ENCODE measurements around the gene SMIM8.

Gene SMIM8

DNA sequence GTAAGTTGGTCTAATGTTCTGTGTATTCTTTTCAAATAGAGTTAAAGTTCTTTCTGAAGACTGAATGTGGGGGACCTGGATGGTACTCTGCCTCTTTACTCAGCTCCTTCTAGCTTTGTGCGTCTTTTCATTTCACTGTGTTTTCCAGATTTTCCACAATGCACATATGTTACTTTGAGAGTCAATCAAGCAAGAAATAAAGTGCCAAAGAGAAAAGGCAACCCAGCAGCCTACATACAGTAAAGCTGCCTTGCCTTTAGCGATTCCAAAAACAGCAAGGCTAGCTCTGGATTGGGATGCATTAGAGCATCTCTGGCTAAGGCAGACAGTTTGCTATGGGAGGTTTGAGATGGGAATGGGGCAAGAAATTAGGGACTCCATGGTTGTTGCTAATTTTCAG is 27.5 kb downstream of the SMIM8 start:
- H3K4me1 Mint-ChIP-seq: no peaks in the 10 kb centered on the region
- no peak for ATAC-seq (replicated peaks)
- peaks cover 4 to 6% of the 10 kb centered on the region in 2 donors for H3K36me3 Mint-ChIP-seq
- H3K27me3 Mint-ChIP-seq: no peaks in the 10 kb centered on the region
- H3K9me3 Mint-ChIP-seq: no peaks in the 10 kb centered on the region
- H3K4me3 Mint-ChIP-seq: no peak overlapping the region
- DNase-seq: no peak
- no peak overlapping the region for H3K27ac Mint-ChIP-seq

DNA sequence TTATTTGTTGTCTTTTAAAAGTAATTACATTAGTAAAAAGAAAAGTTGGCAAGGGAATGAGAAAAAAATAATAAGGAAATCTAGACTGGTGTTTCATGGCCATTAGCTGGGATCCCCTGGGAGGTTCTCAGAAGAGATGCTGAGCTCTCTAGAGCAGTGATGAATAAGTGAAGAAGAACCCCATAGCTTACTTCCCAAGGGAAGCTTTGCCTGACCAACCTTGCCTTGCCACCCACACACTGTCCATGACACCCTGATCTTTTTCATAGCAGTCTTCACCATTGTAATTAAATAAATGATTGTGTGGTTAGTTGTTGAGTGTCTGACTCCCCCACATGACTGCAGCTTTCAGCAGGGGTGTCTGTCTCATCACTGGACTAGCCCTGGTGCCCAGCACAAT is 28.1 kb downstream of the SMIM8 start:
- H3K4me1 Mint-ChIP-seq: no peaks in the 10 kb centered on the region
- no peak overlapping the region for H3K27ac Mint-ChIP-seq
- no peaks in the 10 kb centered on the region for H3K27me3 Mint-ChIP-seq
- H3K4me3 Mint-ChIP-seq: no peak overlapping the region
- H3K36me3 Mint-ChIP-seq: peaks cover 4% of the 10 kb centered on the region in 2 donors
- H3K9me3 Mint-ChIP-seq: no peaks in the 10 kb centered on the region
- DNase-seq (no peak), ATAC-seq (replicated peaks) (no peak)

DNA sequence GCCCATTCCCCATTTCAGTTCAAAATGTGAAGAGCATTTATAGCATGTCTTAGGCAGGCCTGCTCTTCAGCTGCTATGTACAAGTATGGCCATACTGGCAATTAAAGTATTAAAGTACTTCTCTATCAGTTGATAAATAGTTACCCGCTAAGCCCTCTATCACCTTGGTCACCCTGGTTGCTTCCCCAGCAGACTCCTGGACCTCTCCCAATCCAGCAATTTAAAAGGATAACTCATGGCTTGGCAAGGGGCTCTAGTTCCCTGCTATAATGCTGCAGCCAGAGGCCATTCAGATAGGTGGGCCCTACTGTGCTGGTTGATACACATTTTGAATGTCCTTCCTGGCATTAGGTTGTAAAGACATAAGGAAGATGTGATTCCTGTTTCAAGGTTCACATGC is 29.2 kb downstream of the SMIM8 start:
- H3K4me1 Mint-ChIP-seq: no peaks in the 10 kb centered on the region
- H3K27me3 Mint-ChIP-seq: no peaks in the 10 kb centered on the region
- peaks cover 4 to 5% of the 10 kb centered on the region in 2 donors for H3K36me3 Mint-ChIP-seq
- H3K9me3 Mint-ChIP-seq: no peaks in the 10 kb centered on the region
- H3K4me3 Mint-ChIP-seq: no peak overlapping the region
- ATAC-seq (replicated peaks) (no peak), DNase-seq (no peak)
- H3K27ac Mint-ChIP-seq: no peak overlapping the region

DNA sequence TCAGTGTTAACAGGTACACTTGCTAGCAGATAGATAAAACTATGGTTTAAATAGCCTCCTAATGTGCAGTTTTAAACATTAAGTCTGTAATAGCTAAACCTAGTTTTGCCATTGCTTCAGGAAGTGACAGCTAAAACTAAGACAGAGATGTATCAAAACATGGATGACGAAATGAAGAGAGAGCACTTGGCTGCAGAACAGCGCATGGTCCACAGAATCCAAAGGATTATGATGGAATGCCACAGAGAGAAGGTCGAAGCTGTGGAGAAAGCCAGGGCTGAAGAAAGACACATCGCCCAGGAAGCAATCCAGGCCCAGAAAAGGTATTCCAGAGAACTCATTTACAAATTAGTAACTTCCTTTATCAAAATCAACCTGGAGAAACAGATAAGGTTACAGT is 33.8 kb downstream of the SMIM8 start:
- DNase-seq (no peak), ATAC-seq (replicated peaks) (no peak)
- peaks cover 1 to 18% of the 10 kb centered on the region in 2 donors for H3K36me3 Mint-ChIP-seq
- H3K4me1 Mint-ChIP-seq: no peaks in the 10 kb centered on the region
- no peak overlapping the region for H3K4me3 Mint-ChIP-seq
- H3K27ac Mint-ChIP-seq: no peak overlapping the region
- no peaks in the 10 kb centered on the region for H3K9me3 Mint-ChIP-seq
- H3K27me3 Mint-ChIP-seq: no peaks in the 10 kb centered on the region

DNA sequence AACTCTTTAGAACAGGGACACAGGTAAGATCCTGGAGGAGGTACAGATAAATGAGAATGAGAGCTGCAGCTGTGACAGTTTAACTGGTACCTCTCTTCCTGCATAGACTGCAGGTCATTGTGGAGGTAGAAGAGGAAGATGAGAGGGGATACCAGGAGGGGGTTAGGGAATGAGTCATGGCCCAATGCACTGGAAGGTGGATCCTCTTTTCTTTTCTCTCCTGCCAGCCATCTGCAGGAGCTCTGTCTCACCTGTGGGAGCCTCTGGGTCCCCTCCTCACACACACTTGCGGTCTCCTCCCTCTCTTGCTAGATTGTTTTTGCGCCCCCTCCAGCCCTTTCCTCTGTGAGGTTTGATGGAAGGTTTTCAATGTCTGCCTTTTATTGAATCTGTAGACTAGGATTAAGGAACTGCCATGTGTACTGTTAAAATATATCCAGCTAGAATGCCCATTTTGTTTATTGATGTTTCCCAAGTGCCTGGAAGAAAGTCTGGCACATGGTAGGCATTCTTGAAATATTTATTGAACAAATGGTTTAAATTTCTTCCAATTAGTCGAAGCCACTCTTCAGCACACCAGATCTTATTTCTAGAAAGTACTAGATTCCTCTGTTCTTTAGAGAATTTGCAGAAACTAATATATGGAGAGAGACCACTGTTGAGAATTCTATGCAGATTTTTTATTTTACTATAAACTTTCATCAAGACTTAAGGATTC is 35.2 kb downstream of the SMIM8 start:
- H3K4me1 Mint-ChIP-seq: no peaks in the 10 kb centered on the region
- no peak overlapping the region for H3K4me3 Mint-ChIP-seq
- no peak for DNase-seq
- no peak overlapping the region for H3K27ac Mint-ChIP-seq
- H3K36me3 Mint-ChIP-seq: peaks cover 1 to 26% of the 10 kb centered on the region in 2 donors
- ATAC-seq (replicated peaks): no peak
- no peaks in the 10 kb centered on the region for H3K9me3 Mint-ChIP-seq
- H3K27me3 Mint-ChIP-seq: no peaks in the 10 kb centered on the region

DNA sequence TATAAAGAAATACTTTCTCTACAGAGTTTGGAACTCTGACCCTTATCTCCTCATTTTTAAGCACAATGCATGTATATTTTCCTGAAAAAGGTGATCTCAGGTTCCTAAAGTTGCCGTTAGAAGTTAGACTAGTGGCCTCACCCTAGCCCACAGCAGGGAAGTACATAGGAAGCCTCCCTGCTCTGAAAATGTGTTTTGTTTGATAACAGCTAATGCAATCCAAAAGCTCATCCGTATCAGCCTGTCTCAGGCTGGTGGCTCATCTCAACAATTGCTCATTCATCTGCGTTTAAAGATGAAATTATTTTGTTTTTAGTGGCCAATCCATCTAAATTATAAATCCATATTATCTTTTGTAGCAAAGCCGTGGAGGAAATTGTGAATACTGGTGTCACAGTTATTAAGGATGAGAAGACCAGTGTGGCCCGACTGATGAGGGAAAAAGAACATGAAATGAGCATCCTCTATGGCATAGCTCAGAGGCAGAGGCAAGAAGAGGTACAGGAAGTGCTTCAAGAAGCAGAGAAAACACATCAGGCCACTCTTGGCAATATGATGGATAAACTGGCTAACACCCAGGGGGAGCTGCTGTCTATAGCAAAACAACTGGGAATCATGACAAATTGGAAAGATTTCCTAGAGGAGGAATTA is 42.3 kb downstream of the SMIM8 start:
- Mint-ChIP-seq H3K27ac (no peak overlapping the region), H3K4me1 (no peaks in the 10 kb centered on the region), H3K4me3 (no peak overlapping the region), H3K9me3 (peaks cover 13 to 15% of the 10 kb centered on the region in 2 donors), H3K27me3 (no peaks in the 10 kb centered on the region), H3K36me3 (peaks cover 21 to 44% of the 10 kb centered on the region in 2 donors)
- ATAC-seq (replicated peaks): no peak
- no peak for DNase-seq

DNA sequence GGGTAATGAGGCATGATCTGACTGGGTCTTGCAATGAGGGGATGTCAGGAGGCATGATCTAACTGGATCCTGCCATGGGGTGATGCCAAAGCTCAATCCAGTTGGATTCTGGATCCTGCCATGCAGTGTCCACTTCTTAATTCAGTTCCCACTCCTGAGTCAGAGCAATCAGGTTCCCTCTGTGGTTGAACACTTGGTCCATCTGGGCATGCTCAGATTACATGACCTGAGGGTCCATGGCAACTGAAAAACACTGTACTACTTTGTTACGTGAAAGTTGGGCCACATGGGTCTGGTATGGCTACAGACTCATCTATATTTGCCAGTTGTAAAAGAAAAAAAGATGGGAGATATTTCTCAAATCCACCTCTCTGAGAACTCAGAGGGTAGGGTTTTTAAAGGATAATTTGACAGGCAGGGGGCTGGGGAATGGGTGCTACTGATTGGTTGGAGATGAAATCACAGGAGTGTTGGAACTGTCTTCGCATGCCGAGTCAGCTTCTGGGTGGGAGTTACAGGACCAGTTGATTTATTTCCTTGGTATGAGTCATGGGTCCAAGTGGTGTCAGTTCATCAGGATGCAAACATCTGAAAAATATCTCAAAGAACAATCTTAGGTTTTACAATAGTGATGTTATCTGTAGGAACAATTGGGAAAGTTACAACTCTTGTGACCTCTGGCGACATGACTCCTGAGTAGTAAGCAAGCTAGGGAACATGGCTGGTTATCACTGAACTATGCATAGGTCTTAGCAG is 43.9 kb downstream of the SMIM8 start:
- no peak for DNase-seq

DNA sequence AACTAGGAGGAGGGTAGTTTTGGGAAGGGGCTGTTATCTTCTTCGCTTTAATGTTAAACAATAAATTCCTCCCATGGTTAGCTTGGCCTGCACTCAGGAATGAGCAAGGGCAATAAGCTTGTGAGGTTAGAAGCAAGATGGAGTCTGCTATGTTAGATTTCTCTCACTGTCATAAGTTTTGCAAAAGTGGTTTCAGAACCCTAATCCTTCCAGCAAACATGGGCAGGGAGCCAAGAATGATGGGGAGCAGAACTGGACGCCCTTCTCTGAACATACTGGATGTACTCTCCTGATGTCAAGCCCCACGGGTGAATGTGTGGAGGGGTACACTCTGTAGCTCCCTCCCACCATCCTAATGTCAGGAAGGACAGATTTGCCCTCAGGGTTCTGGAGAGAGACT is 44.5 kb downstream of the SMIM8 start:
- Mint-ChIP-seq H3K27ac (no peak overlapping the region), H3K36me3 (peaks cover 25 to 35% of the 10 kb centered on the region in 2 donors), H3K4me3 (no peak overlapping the region), H3K27me3 (no peaks in the 10 kb centered on the region), H3K9me3 (peaks cover 13 to 18% of the 10 kb centered on the region in 2 donors), H3K4me1 (no peaks in the 10 kb centered on the region)
- ATAC-seq (replicated peaks) (no peak), DNase-seq (no peak)

More for the DNA sequence above, 43.9 kb downstream of the SMIM8 start:
- H3K36me3 Mint-ChIP-seq: peaks cover 25 to 38% of the 10 kb centered on the region in 2 donors
- H3K4me1 Mint-ChIP-seq: no peaks in the 10 kb centered on the region
- ATAC-seq (replicated peaks): no peak
- peaks cover 13 to 18% of the 10 kb centered on the region in 2 donors for H3K9me3 Mint-ChIP-seq
- H3K27ac Mint-ChIP-seq: no peak overlapping the region
- H3K27me3 Mint-ChIP-seq: no peaks in the 10 kb centered on the region
- H3K4me3 Mint-ChIP-seq: no peak overlapping the region

DNA sequence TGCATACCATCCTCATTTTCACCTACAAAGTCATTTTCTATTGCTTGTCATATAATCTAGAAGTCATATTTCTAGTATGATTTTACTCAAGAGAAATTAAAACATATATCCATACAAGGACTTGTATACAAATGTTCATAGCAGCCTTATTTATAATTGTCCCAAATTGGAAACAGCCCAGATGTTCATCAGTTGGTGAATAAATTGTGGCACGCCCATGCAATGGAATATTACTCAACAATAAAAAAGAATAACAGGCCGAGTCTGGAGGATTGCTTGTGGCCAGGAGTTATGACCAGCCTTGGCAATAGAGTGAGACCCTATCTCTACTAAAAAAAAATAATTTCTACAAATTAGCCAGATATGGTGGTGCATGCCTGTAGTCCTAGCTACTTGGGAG is 51.0 kb downstream of the SMIM8 start:
- H3K27me3 Mint-ChIP-seq: no peaks in the 10 kb centered on the region
- no peak overlapping the region for H3K27ac Mint-ChIP-seq
- H3K4me1 Mint-ChIP-seq: peaks cover 0 to 2% of the 10 kb centered on the region in 2 donors
- no peak overlapping the region for H3K4me3 Mint-ChIP-seq
- ATAC-seq (replicated peaks) (no peak), DNase-seq (no peak)
- H3K9me3 Mint-ChIP-seq: peaks cover 0 to 6% of the 10 kb centered on the region in 2 donors
- peaks cover 8 to 12% of the 10 kb centered on the region in 2 donors for H3K36me3 Mint-ChIP-seq

DNA sequence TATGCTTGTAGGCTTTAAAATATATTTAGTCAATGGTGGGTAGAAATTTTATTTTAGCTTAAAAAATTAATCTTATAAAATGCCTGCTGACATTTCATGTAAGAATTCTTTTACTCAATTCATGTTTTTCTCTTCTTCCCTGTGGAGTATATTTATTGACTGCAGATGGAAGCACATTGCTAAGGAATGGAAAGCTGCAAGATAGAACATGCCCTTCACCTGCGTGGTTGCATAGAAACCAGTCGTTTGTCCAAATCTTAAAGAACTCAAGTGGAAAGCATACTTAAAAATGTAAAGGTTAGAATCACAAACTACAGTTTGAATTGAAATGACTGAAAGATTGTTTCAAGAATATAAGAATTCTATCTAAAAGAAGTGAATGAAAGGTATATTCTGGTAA is 52.9 kb downstream of the SMIM8 start:
- Mint-ChIP-seq H3K4me3 (no peak overlapping the region), H3K27me3 (no peaks in the 10 kb centered on the region), H3K27ac (no peak overlapping the region), H3K9me3 (no peaks in the 10 kb centered on the region), H3K36me3 (peaks cover 2 to 5% of the 10 kb centered on the region in 2 donors), H3K4me1 (peaks cover 8 to 19% of the 10 kb centered on the region in 2 donors)
- DNase-seq (no peak), ATAC-seq (replicated peaks) (no peak)

DNA sequence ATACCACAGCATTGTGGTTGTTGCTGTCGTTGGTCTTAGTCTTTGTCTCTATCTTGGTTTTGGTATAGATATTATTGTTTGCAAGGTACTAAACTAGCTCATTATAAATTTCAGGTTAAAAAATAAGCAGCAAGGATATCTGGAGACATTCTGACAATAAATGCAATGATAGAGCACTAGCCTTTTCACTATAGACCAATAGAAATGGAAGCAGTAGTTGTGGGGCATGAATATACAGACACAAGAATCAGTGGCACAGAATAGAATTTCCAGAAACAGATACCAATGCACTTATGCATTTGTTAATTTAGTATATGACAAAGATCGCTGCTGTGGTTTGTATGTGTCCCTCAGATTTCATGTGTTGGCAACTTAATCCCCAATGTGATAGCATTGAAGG is 54.3 kb downstream of the SMIM8 start:
- Mint-ChIP-seq H3K4me3 (no peak overlapping the region), H3K9me3 (no peaks in the 10 kb centered on the region), H3K27ac (no peak overlapping the region), H3K36me3 (peaks cover 2 to 5% of the 10 kb centered on the region in 2 donors), H3K4me1 (peaks cover 8 to 19% of the 10 kb centered on the region in 2 donors), H3K27me3 (no peaks in the 10 kb centered on the region)
- ATAC-seq (replicated peaks): no peak
- no peak for DNase-seq

DNA sequence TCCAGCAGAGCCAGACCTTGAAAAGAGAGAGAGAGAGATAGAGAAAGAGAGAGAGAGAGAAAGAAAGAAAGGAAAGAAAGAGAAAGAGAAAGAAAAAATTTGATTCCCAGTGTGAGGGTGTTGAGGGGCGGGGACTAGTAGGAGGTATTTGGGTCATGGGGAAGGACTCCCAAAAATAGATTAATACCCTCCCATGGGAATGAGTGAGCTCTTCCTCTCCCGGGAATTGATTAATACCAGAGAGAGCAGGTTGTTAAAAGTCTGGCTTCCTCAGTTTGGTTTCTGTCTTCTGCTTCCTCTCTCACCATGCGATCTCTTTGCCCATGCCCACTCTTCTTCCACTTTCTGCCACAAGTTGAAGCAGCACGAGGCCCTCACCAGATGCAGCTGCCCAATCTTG is 56.6 kb downstream of the SMIM8 start:
- Mint-ChIP-seq H3K4me1 (peaks cover 8 to 19% of the 10 kb centered on the region in 2 donors), H3K4me3 (peak overlapping the region; percentile 61 to 74), H3K36me3 (peaks cover 0 to 2% of the 10 kb centered on the region in 2 donors), H3K9me3 (no peaks in the 10 kb centered on the region), H3K27ac (peak overlapping the region; percentile 85), H3K27me3 (no peaks in the 10 kb centered on the region)
- peak; percentile 2 for DNase-seq
- peak; percentile 81 to 82 for ATAC-seq (replicated peaks)

DNA sequence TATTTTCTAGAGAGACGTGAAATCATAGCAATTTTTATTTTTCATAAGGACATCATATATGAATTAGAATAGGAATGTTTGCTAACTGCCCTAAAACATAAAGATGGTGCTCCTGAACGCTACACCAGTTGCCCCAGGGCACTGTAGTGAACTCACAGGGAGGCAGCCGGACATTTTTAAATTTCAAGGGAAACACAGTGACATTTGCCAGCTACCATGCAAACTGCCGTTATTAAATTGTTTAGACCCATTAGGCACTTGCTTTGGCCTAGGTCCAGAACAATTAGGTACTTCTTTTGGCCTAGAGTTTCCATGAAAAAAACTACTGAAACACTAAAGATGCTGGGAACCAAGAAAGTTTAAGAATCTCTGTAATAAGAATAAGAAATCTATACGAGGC is 60.5 kb downstream of the SMIM8 start:
- H3K4me3 Mint-ChIP-seq: no peak overlapping the region
- H3K9me3 Mint-ChIP-seq: no peaks in the 10 kb centered on the region
- no peak for DNase-seq
- no peaks in the 10 kb centered on the region for H3K36me3 Mint-ChIP-seq
- no peak for ATAC-seq (replicated peaks)
- H3K27ac Mint-ChIP-seq: no peak overlapping the region
- H3K4me1 Mint-ChIP-seq: peaks cover 8 to 19% of the 10 kb centered on the region in 2 donors
- H3K27me3 Mint-ChIP-seq: no peaks in the 10 kb centered on the region

DNA sequence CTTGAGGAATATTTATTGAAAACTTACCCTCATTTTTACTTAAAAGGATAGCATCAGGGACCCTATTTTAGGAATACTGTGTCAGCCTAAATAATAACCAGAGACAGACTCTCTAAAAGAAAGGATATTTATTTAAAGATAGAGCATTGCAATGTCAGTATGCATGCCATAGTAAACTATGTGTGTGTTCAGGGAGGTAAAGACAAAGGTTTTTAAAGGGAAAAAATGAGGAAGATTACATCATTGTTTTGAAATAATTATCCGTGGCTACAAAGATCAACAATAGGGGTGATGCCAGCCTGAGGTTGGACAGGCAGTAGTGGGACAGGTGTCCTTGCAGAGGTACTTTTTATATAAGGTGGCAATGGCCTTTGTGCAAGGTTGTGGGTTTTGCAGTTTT is 61.6 kb downstream of the SMIM8 start:
- Mint-ChIP-seq H3K27ac (no peak overlapping the region), H3K4me1 (peaks cover 2 to 11% of the 10 kb centered on the region in 2 donors), H3K27me3 (no peaks in the 10 kb centered on the region), H3K4me3 (no peak overlapping the region), H3K9me3 (no peaks in the 10 kb centered on the region), H3K36me3 (no peaks in the 10 kb centered on the region)
- no peak for DNase-seq
- no peak for ATAC-seq (replicated peaks)

DNA sequence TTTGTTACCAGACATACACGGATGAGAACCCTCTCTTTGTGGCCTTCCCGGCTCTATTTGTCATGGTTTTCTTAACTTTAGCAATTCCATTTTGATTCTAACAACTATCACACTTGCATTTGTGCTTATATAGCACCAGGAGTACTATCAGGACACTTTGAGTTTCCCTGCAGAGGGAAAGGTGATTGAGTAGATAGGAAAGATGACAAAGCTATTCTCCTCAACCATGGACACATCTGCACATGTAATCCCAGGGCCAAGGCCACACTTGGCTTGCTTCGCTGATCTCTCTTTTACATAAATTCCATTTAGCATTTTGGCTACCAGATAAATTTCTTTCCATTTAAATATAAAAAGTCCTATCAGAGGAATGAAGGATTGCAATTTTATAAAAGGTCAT is 62.1 kb downstream of the SMIM8 start:
- Mint-ChIP-seq H3K27ac (no peak overlapping the region), H3K4me3 (no peak overlapping the region), H3K27me3 (no peaks in the 10 kb centered on the region), H3K36me3 (no peaks in the 10 kb centered on the region), H3K4me1 (peaks cover 0 to 6% of the 10 kb centered on the region in 2 donors), H3K9me3 (no peaks in the 10 kb centered on the region)
- ATAC-seq (replicated peaks): no peak
- DNase-seq: no peak

Measured in stimulated activated naive B cell treated with anti-CD40 and anti-IgM and Interleukin-4, amounts not matched to agents 10 μg/mL and 1 μg/mL and 100 μg/mL, for 72 hours (primary cell).